Breast epithelium (tissue), 4 donors: ENCODE measurements around the gene OSMR. TPM values are rescaled to one million over a fixed set of nuclear protein-coding genes. Genes with fewer than 3 reads are reported as not detected.

Source experiments
- DNase-seq, 2 donors: peaks; one replicate each; pipeline ENCODE4 v3.0.0-alpha.2; 2019; ENCODE audit warnings: low spot score in 2 of 2
- H3K27ac ChIP-seq, 2 donors: fragments of 200-600 bp; sonication (generic) in 1 of 2; one replicate each; pipeline ENCODE4 v1.5.1; 2016 to 2019; ENCODE audit warnings: mild to moderate bottlenecking in 1 of 2
- H3K27me3 ChIP-seq, 2 donors: fragments of 200-600 bp; sonication (generic) in 1 of 2; one replicate each; pipeline versions ENCODE4 v1.5.1 to v1.6.0; 2017 to 2019; ENCODE audit warnings: control low read depth in 1 of 2, mild to moderate bottlenecking in 1 of 2
- H3K36me3 ChIP-seq: fragments of 200-600 bp; one replicate; pipeline ENCODE4 v1.5.1; 2019
- H3K4me1 ChIP-seq, 2 donors: fragments of 200-600 bp; sonication (generic); one replicate each; pipeline ENCODE4 v1.5.1; 2016 to 2019; ENCODE audit warnings: control low read depth in 1 of 2
- H3K4me3 ChIP-seq, 3 donors: fragments of 200-600 bp; sonication (generic); 1 replicate in 2 of 3; 2 replicates in 1 of 3; pipeline ENCODE4 v1.5.1; 2016 to 2019; ENCODE audit warnings: mild to moderate bottlenecking in 3 of 3, moderate library complexity in 2 of 3
- H3K9me3 ChIP-seq, 2 donors: fragments of 200-600 bp; sonication (generic) in 1 of 2; one replicate each; pipeline ENCODE4 v1.5.1; 2016 to 2019; ENCODE audit warnings: control low read depth in 1 of 2
- POLR2A ChIP-seq: fragments of 450-650 bp; IDR thresholded peaks from one replicate; pipeline ENCODE4 v1.6.1; 2016; ENCODE audit warnings: antibody characterized with exemption, mild to moderate bottlenecking, moderate library complexity
- POLR2AphosphoS5 ChIP-seq, 3 donors: sonication (generic); formaldehyde crosslinking; IDR thresholded peaks; one replicate each; pipeline ENCODE4 v1.6.1; 2017; ENCODE audit warnings: antibody characterized with exemption in 3 of 3
- intact Hi-C: fragments of 100-400 bp; cut with DNase I; formaldehyde crosslinking; loops from one replicate; pipeline ENCODE4 v1.15.1; 2023; ENCODE audit warnings: low total_unique reads
- total RNA-seq, 3 donors: library from RNA; depleted of rRNA; stranded (reverse); fragments of >200 nt; gene quantifications; one replicate each; pipeline ENCODE4 v1.1.0, GENCODE V29; 2016
- TF ChIP-seq, protein P1 (sequence below), 3 donors: fragments of 450-650 bp; IDR thresholded peaks; one replicate each; pipeline ENCODE4 v1.5.1; 2016 to 2017; ENCODE audit warnings: antibody characterized with exemption in 3 of 3, mild to moderate bottlenecking in 3 of 3, moderate library complexity in 3 of 3

OSMR gene
- total RNA-seq, 3 donors from 2014 or later = 32.2 to 121 (median 54.0) TPM

- Histone ChIP-seq H3K9me3 (no peaks in the 10 kb centered on the region), H3K4me1 (no peaks in the 10 kb centered on the region), H3K4me3 (no peak overlapping the region), H3K36me3 (peaks cover 48% of the 10 kb centered on the region), H3K27me3 (no peaks in the 10 kb centered on the region), H3K27ac (no peak overlapping the region)
- TF ChIP-seq POLR2A (no peak), POLR2AphosphoS5 (IDR thresholded peaks at IDR 0.05) (no peak)
- TF ChIP-seq, protein P1, sequence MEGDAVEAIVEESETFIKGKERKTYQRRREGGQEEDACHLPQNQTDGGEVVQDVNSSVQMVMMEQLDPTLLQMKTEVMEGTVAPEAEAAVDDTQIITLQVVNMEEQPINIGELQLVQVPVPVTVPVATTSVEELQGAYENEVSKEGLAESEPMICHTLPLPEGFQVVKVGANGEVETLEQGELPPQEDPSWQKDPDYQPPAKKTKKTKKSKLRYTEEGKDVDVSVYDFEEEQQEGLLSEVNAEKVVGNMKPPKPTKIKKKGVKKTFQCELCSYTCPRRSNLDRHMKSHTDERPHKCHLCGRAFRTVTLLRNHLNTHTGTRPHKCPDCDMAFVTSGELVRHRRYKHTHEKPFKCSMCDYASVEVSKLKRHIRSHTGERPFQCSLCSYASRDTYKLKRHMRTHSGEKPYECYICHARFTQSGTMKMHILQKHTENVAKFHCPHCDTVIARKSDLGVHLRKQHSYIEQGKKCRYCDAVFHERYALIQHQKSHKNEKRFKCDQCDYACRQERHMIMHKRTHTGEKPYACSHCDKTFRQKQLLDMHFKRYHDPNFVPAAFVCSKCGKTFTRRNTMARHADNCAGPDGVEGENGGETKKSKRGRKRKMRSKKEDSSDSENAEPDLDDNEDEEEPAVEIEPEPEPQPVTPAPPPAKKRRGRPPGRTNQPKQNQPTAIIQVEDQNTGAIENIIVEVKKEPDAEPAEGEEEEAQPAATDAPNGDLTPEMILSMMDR (IDR thresholded peaks at IDR 0.05) = no peak
- no peak for DNase-seq
- intact Hi-C loops = no loop called here
Observed at GRCh38 chr5:38944282-38944681, 98.5 kb downstream of the OSMR start.

- H3K27ac ChIP-seq = no peak overlapping the region
- H3K4me1 ChIP-seq = no peaks in the 10 kb centered on the region
- TF ChIP-seq POLR2AphosphoS5 (IDR thresholded peaks at IDR 0.05) (no peak), POLR2A (no peak)
- TF ChIP-seq, protein P1 (IDR thresholded peaks at IDR 0.05) = no peak
- no peak overlapping the region for H3K4me3 ChIP-seq
- DNase-seq = no peak
- no peaks in the 10 kb centered on the region for H3K9me3 ChIP-seq
- intact Hi-C loops = no loop called here
- H3K36me3 ChIP-seq = peaks cover 18% of the 10 kb centered on the region
- no peaks in the 10 kb centered on the region for H3K27me3 ChIP-seq
Observed at GRCh38 chr5:38948501-38948900, 102.7 kb downstream of the OSMR start.

DNA sequence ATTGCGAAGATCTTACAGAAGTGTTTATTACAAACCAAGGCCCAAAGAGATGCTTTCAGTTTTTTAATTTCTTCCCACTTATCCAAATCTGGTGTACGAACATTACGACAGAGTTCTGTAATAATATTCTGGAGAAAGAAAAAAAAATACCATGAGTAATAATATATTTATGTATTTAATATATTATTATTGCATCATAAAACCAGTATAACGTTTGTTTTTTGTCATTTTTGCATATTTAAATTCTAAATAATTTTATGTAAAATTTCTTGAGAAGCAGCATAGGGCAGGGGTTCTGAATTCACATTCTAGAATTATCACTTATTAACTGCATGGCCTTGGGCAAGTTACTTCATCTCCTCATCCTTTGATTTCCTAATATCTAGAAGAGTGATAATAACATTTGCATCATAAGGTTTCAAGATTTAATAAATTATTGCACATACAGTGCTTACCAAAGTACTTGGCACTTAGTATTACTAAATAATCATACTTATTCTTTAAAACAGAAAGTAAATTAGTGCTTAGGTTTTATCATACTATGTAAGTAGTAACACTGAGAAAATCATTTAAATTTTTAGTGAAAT is 107.7 kb downstream of the OSMR start:
- H3K27ac ChIP-seq = no peak overlapping the region
- no peaks in the 10 kb centered on the region for H3K9me3 ChIP-seq
- no peaks in the 10 kb centered on the region for H3K4me1 ChIP-seq
- no peak overlapping the region for H3K4me3 ChIP-seq
- intact Hi-C loops = no loop called here
- no peaks in the 10 kb centered on the region for H3K27me3 ChIP-seq
- TF ChIP-seq, protein P1 (IDR thresholded peaks at IDR 0.05) = no peak
- no peak for TF ChIP-seq POLR2A
- no peak for TF ChIP-seq POLR2AphosphoS5 (IDR thresholded peaks at IDR 0.05)
- no peak for DNase-seq
- H3K36me3 ChIP-seq = no peaks in the 10 kb centered on the region

- Histone ChIP-seq H3K27me3 (no peaks in the 10 kb centered on the region), H3K27ac (no peak overlapping the region), H3K4me1 (no peaks in the 10 kb centered on the region), H3K36me3 (no peaks in the 10 kb centered on the region), H3K4me3 (no peak overlapping the region), H3K9me3 (no peaks in the 10 kb centered on the region)
- no peak for DNase-seq
- no peak for TF ChIP-seq POLR2AphosphoS5 (IDR thresholded peaks at IDR 0.05)
- TF ChIP-seq, protein P1 (IDR thresholded peaks at IDR 0.05) = no peak
- no peak for TF ChIP-seq POLR2A
- intact Hi-C loops = no loop called here
Observed at GRCh38 chr5:38961691-38962090, 115.9 kb downstream of the OSMR start.

- Histone ChIP-seq H3K9me3 (no peaks in the 10 kb centered on the region), H3K27me3 (no peaks in the 10 kb centered on the region), H3K27ac (no peak overlapping the region), H3K36me3 (no peaks in the 10 kb centered on the region), H3K4me1 (no peaks in the 10 kb centered on the region), H3K4me3 (no peak overlapping the region)
- intact Hi-C loops = no loop called here
- no peak for TF ChIP-seq POLR2A
- TF ChIP-seq POLR2AphosphoS5 (IDR thresholded peaks at IDR 0.05) = no peak
- TF ChIP-seq, protein P1 (IDR thresholded peaks at IDR 0.05) = no peak
- DNase-seq = no peak
Observed at GRCh38 chr5:38968665-38969064, 122.9 kb downstream of the OSMR start.
